Choroid plexus epithelial cell (primary cell): Measurements from ENCODE around the gene PSMC3.

ENCODE experiments used
- DNase-seq: peaks from one replicate; pipeline ENCODE4 v3.0.0-alpha.2; 2010; ENCODE audit warnings: low read depth
- H3K4me3 ChIP-seq: 2 replicates; pipeline ENCODE4 v1.5.1; 2011; ENCODE audit warnings: low read depth, mild to moderate bottlenecking, control low read depth, low read length, moderate library complexity
- CTCF ChIP-seq: conservative IDR thresholded peaks from 2 replicates; pipeline ENCODE4 v1.5.1; 2011; ENCODE audit warnings: low read depth, mild to moderate bottlenecking, control low read depth, inconsistent platforms, low read length, moderate library complexity

The PSMC3 gene

GRCh38 chr11:47430524-47430923 lies 4.3 kb upstream of the PSMC3 start:
- TF ChIP-seq CTCF, result no peak
- H3K4me3 ChIP-seq, result no peak overlapping the region
- no peak for DNase-seq

GRCh38 chr11:47425611-47426010 lies 628 bp downstream of the PSMC3 start:
- peak overlapping the region; percentile 98 for H3K4me3 ChIP-seq
- DNase-seq, result no peak
- TF ChIP-seq CTCF, result no peak

- TF ChIP-seq CTCF, result no peak
- no peak overlapping the region for H3K4me3 ChIP-seq
- no peak for DNase-seq
Measured at GRCh38 chr11:47418454-47419259, 7.6 kb downstream of the PSMC3 start.

GRCh38 chr11:47417712-47418111 lies 8.5 kb downstream of the PSMC3 start:
- no peak overlapping the region for H3K4me3 ChIP-seq
- no peak for TF ChIP-seq CTCF
- no peak for DNase-seq

- H3K4me3 ChIP-seq, result no peak overlapping the region
- no peak for TF ChIP-seq CTCF
- peak; percentile 95 for DNase-seq
Measured at GRCh38 chr11:47415949-47416472, 10.2 kb downstream of the PSMC3 start.

GRCh38 chr11:47415091-47415854 lies 11.0 kb downstream of the PSMC3 start:
- DNase-seq, result no peak

More at GRCh38 chr11:47415091-47415854, 11.0 kb downstream of the PSMC3 start:
- no peak overlapping the region for H3K4me3 ChIP-seq
- no peak for TF ChIP-seq CTCF
